HT1080 (cell line): ENCODE measurements around the gene SLC10A7. TPM values are rescaled to one million over a fixed set of nuclear protein-coding genes. Genes with fewer than 3 reads are reported as not detected.

Experiments used
- DNase-seq: peaks from one replicate; pipeline ENCODE4 v3.0.0-alpha.2; 2015; ENCODE audit warnings: low read depth
- polyA plus RNA-seq, 2 experiments: library from polyadenylated mRNA; depleted of rRNA; stranded (reverse); fragments of >200 nt; gene quantifications; 2 replicates each; pipeline ENCODE4 v1.2.3, GENCODE V29; 2015
- total RNA-seq: library from RNA; depleted of rRNA; stranded (reverse); fragments of >200 nt; shearing (Covaris generic); gene quantifications from 2 replicates; pipeline ENCODE4 v1.2.3, GENCODE V29; 2014; rRNA removed

SLC10A7 gene
- total RNA-seq, result 5.6 and 5.8 TPM in 2 replicates
- polyA plus RNA-seq (2015; cell fraction: cytosol; rRNA removed), result 5.0 and 6.2 TPM in 2 replicates
- polyA plus RNA-seq (2015; cell fraction: nucleus; rRNA removed), result 8.9 and 9.7 TPM in 2 replicates

GRCh38 chr4:146521541-146522097 lies at the start of gene SLC10A7:
Gene SLC10A7, minus strand, starts transcription at chr4:146521940. Its CDS starts 223 bp downstream, at chr4:146521717.
- peak; percentile 78 for DNase-seq

- peak; percentile 78 for DNase-seq
Measured at GRCh38 chr4:146567396-146567795, 45.7 kb upstream of the SLC10A7 start.

- DNase-seq, result no peak
Measured at GRCh38 chr4:146564492-146564891, 42.8 kb upstream of the SLC10A7 start.

GRCh38 chr4:146550161-146550560 lies 28.4 kb upstream of the SLC10A7 start:
- no peak for DNase-seq

- no peak for DNase-seq
Measured at GRCh38 chr4:146548443-146548842, 26.7 kb upstream of the SLC10A7 start.

GRCh38 chr4:146545102-146545501 lies 23.4 kb upstream of the SLC10A7 start:
- DNase-seq, result peak; percentile 62

- no peak for DNase-seq
Measured at GRCh38 chr4:146534178-146534577, 12.4 kb upstream of the SLC10A7 start.

- DNase-seq, result no peak
Measured at GRCh38 chr4:146525754-146526153, 4.0 kb upstream of the SLC10A7 start.

- no peak for DNase-seq
Measured at GRCh38 chr4:146524663-146525062, 2.9 kb upstream of the SLC10A7 start.

GRCh38 chr4:146522869-146523205 lies 1.1 kb upstream of the SLC10A7 start:
- peak; percentile 21 for DNase-seq

GRCh38 chr4:146522098-146522868 lies 543 bp upstream of the SLC10A7 start:
- DNase-seq, result peak; percentile 77

GRCh38 chr4:146520896-146521540 lies 722 bp downstream of the SLC10A7 start:
- DNase-seq, result peak; percentile 60

- DNase-seq, result no peak
Measured at GRCh38 chr4:146514651-146515357, 6.9 kb downstream of the SLC10A7 start.

- no peak for DNase-seq
Measured at GRCh38 chr4:146513548-146513947, 8.2 kb downstream of the SLC10A7 start.

- DNase-seq, result no peak
Measured at GRCh38 chr4:146511381-146511780, 10.4 kb downstream of the SLC10A7 start.

- DNase-seq, result no peak
Measured at GRCh38 chr4:146510942-146511341, 10.8 kb downstream of the SLC10A7 start.

- DNase-seq, result no peak
Measured at GRCh38 chr4:146508229-146508939, 13.4 kb downstream of the SLC10A7 start.

GRCh38 chr4:146507632-146508031 lies 14.1 kb downstream of the SLC10A7 start:
- no peak for DNase-seq

- DNase-seq, result no peak
Measured at GRCh38 chr4:146506272-146506671, 15.5 kb downstream of the SLC10A7 start.

GRCh38 chr4:146500216-146500615 lies 21.5 kb downstream of the SLC10A7 start:
- DNase-seq, result no peak

GRCh38 chr4:146498291-146498690 lies 23.4 kb downstream of the SLC10A7 start:
- no peak for DNase-seq
